ENCODE measurements around the gene NFIC.
"Not testable (repeated sequence)": the region's sequence is repeated elsewhere in the genome, so short reads cannot be mapped to it uniquely, and the experiment has no call there.

NFIC gene

GRCh38 chr19:3401004-3401768, 34.8 kb downstream of the NFIC start:
- no peak for DNase-seq

- DNase-seq, result no peak
These were observed 36.5 kb downstream of the NFIC start for GRCh38 chr19:3402631-3403443.

GRCh38 chr19:3403489-3404323, 37.3 kb downstream of the NFIC start:
- peak; percentile 7 for DNase-seq

- no peak for DNase-seq
These were observed 38.2 kb downstream of the NFIC start for GRCh38 chr19:3404324-3405260.

- DNase-seq, result no peak
These were observed 38.9 kb downstream of the NFIC start for GRCh38 chr19:3405261-3405653.

GRCh38 chr19:3406571-3407111, 40.3 kb downstream of the NFIC start:
- DNase-seq, result no peak

- DNase-seq, result no peak
These were observed 41.5 kb downstream of the NFIC start for GRCh38 chr19:3407556-3408516.

- DNase-seq, result no peak
These were observed 42.6 kb downstream of the NFIC start for GRCh38 chr19:3408996-3409345.

GRCh38 chr19:3409346-3410064, 43.1 kb downstream of the NFIC start:
- DNase-seq, result no peak

- no peak for DNase-seq
These were observed 45.3 kb downstream of the NFIC start for GRCh38 chr19:3411636-3412035.

- no peak for DNase-seq
These were observed 45.7 kb downstream of the NFIC start for GRCh38 chr19:3412066-3412465.

- DNase-seq, result no peak
These were observed 47.5 kb downstream of the NFIC start for GRCh38 chr19:3413796-3414327.

GRCh38 chr19:3415695-3416094, 49.3 kb downstream of the NFIC start:
- DNase-seq, result no peak

- DNase-seq, result no peak
These were observed 53.9 kb downstream of the NFIC start for GRCh38 chr19:3420244-3420755.

GRCh38 chr19:3420909-3421619, 54.7 kb downstream of the NFIC start:
- DNase-seq, result no peak

GRCh38 chr19:3421656-3422055, 55.3 kb downstream of the NFIC start:
- not testable (repeated sequence) for DNase-seq

GRCh38 chr19:3423183-3423829, 56.9 kb downstream of the NFIC start:
- DNase-seq, result no peak

GRCh38 chr19:3426433-3426832, 60.0 kb downstream of the NFIC start:
- no peak for DNase-seq
